Suprapubic skin (tissue), 3 donors: ENCODE results near the gene GRIA1.

Experiments
- POLR2A ChIP-seq, 2 donors: fragments of 450-650 bp; IDR thresholded peaks; one replicate each; pipeline ENCODE4 v1.6.1; 2017; ENCODE audit warnings: antibody characterized with exemption in 2 of 2, mild to moderate bottlenecking in 2 of 2, moderate library complexity in 2 of 2
- TF ChIP-seq, protein P1 (sequence below), 2 donors: fragments of 200-600 bp in 1 of 2; fragments of 450-650 bp in 1 of 2; sonication (generic) in 1 of 2; IDR thresholded peaks; one replicate each; pipeline ENCODE4 v1.5.1; 2016 to 2019; ENCODE audit warnings: antibody characterized with exemption in 2 of 2, mild to moderate bottlenecking in 1 of 2, moderate library complexity in 1 of 2

GRCh38 chr5:153515301-153515700 is 24.8 kb downstream of the GRIA1 start:
- TF ChIP-seq, protein P1, sequence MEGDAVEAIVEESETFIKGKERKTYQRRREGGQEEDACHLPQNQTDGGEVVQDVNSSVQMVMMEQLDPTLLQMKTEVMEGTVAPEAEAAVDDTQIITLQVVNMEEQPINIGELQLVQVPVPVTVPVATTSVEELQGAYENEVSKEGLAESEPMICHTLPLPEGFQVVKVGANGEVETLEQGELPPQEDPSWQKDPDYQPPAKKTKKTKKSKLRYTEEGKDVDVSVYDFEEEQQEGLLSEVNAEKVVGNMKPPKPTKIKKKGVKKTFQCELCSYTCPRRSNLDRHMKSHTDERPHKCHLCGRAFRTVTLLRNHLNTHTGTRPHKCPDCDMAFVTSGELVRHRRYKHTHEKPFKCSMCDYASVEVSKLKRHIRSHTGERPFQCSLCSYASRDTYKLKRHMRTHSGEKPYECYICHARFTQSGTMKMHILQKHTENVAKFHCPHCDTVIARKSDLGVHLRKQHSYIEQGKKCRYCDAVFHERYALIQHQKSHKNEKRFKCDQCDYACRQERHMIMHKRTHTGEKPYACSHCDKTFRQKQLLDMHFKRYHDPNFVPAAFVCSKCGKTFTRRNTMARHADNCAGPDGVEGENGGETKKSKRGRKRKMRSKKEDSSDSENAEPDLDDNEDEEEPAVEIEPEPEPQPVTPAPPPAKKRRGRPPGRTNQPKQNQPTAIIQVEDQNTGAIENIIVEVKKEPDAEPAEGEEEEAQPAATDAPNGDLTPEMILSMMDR (IDR thresholded peaks at IDR 0.05): no peak
- TF ChIP-seq POLR2A (IDR thresholded peaks at IDR 0.05): no peak
